Measurements from ENCODE around the gene NCKAP1.

- TF ChIP-seq CSRNP3 (CRISPR knock-in tag; IDR thresholded peaks at IDR 0.05): no peak
- TF ChIP-seq CREB5 (CRISPR knock-in tag; IDR thresholded peaks at IDR 0.05; ENCODE audit: low read depth): no peak
- no peak for TF ChIP-seq ZNF8 (CRISPR knock-in tag; IDR thresholded peaks at IDR 0.05)
- TF ChIP-seq TSHZ2 (CRISPR knock-in tag; IDR thresholded peaks at IDR 0.05): no peak
- TF ChIP-seq PATZ1 (CRISPR knock-in tag; IDR thresholded peaks at IDR 0.05; ENCODE audit: borderline replicate concordance): no peak
- TF ChIP-seq OSR1 (CRISPR knock-in tag; IDR thresholded peaks at IDR 0.05): no peak
- TF ChIP-seq ARNTL (CRISPR knock-in tag; IDR thresholded peaks at IDR 0.05; ENCODE audit: borderline replicate concordance, low read depth): no peak
- no peak for TF ChIP-seq ZFP3 (CRISPR knock-in tag; IDR thresholded peaks at IDR 0.05)
- TF ChIP-seq PPARA (CRISPR knock-in tag; IDR thresholded peaks at IDR 0.05; ENCODE audit: borderline replicate concordance): no peak
Measured at GRCh38 chr2:182912518-182912915, 125.7 kb downstream of the NCKAP1 start.
